ENCODE data around the gene KBTBD2.

The KBTBD2 gene

GRCh38 chr7:32891043-32891799 lies at the start of gene KBTBD2:
Gene KBTBD2, minus strand, starts transcription at chr7:32891760. Its CDS starts 12,156 bp downstream, at chr7:32879604.
- peaks cover 48% of the 10 kb centered on the region for H3K79me2 ChIP-seq (ENCODE audit: insufficient read depth, low read length)
- H3K27me3 ChIP-seq (ENCODE audit: low read length), result no peaks in the 10 kb centered on the region
- peak within 1 kb of the TSS; percentile 84 for H3K9ac ChIP-seq (ENCODE audit: low read length)
- H3K27ac ChIP-seq (ENCODE audit: low read depth, low read length), result peak within 1 kb of the TSS; percentile 91
- H4K20me1 ChIP-seq (ENCODE audit: low read depth, low read length), result peaks cover 21% of the 10 kb centered on the region
- H3K9me2 ChIP-seq (replicated peaks; ENCODE audit: insufficient read depth, low read length), result no peaks in the 10 kb centered on the region
- no peaks in the 10 kb centered on the region for H3K9me3 ChIP-seq (ENCODE audit: insufficient read depth, low read length)
- peak within 1 kb of the TSS; percentile 69 for H2AFZ ChIP-seq (ENCODE audit: low read depth, low read length, severe bottlenecking)
- TF ChIP-seq CTCF (IDR thresholded peaks at IDR 0.05; ENCODE audit: insufficient read depth, low read length, poor library complexity, severe bottlenecking) (no peak), EZH2phosphoT487 (conservative IDR thresholded peaks at IDR 0.05; ENCODE audit: low read length) (no peak)
- H3F3A ChIP-seq (ENCODE audit: insufficient read depth), result peaks cover 19% of the 10 kb centered on the region
- peak within 1 kb of the TSS; percentile 81 for H3K4me2 ChIP-seq (ENCODE audit: low read depth, low read length, poor library complexity, severe bottlenecking)
- H3K4me3 ChIP-seq (ENCODE audit: insufficient read depth, low read length, poor library complexity, severe bottlenecking), result peak within 1 kb of the TSS; percentile 80
- 0 out of 2 replicates have a peak, but pooled peaks cover 4% of the 10 kb centered on the region for H3K36me3 ChIP-seq (ENCODE audit: low read length)

DNA sequence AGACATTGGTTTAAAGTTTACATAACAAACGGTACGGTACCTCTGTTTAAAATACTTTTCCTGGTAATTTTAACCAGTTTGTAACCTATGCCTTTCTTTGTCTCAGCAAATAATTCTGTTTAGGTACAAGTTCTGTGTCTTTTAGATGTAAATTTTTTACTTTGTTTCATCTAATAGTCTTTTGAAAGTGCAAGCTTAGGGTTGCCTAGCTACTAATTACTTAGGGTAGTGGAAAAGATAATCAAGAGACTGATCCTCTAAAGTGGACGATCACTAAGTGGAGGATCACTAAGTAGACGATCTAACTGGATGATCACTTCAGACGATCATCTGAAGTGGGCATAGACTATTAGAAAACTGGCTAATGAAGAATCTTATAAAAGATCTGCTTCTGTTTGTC lies 49.6 kb upstream of the KBTBD2 start:
- Histone ChIP-seq H3F3A (ENCODE audit: insufficient read depth) (no peaks in the 10 kb centered on the region), H3K9me3 (ENCODE audit: insufficient read depth, low read length) (peaks cover 2% of the 10 kb centered on the region; the same call in 1 of the 2 replicates), H3K9me2 (replicated peaks; ENCODE audit: insufficient read depth, low read length) (no peaks in the 10 kb centered on the region), H3K9ac (ENCODE audit: low read length) (no peak overlapping the region), H3K27me3 (ENCODE audit: low read length) (no peaks in the 10 kb centered on the region), H3K4me3 (ENCODE audit: insufficient read depth, low read length, poor library complexity, severe bottlenecking) (no peak overlapping the region), H2AFZ (ENCODE audit: low read depth, low read length, severe bottlenecking) (no peak overlapping the region), H4K20me1 (ENCODE audit: low read depth, low read length) (no peaks in the 10 kb centered on the region), H3K79me2 (ENCODE audit: insufficient read depth, low read length) (no peaks in the 10 kb centered on the region), H3K36me3 (ENCODE audit: low read length) (no peaks in the 10 kb centered on the region), H3K27ac (ENCODE audit: low read depth, low read length) (no peak overlapping the region), H3K4me2 (ENCODE audit: low read depth, low read length, poor library complexity, severe bottlenecking) (no peak overlapping the region)
- no peak for TF ChIP-seq CTCF (IDR thresholded peaks at IDR 0.05; ENCODE audit: insufficient read depth, low read length, poor library complexity, severe bottlenecking)
- no peak for TF ChIP-seq EZH2phosphoT487 (conservative IDR thresholded peaks at IDR 0.05; ENCODE audit: low read length)

GRCh38 chr7:32937344-32938174 lies 46.0 kb upstream of the KBTBD2 start:
- Histone ChIP-seq H3K27ac (ENCODE audit: low read depth, low read length) (no peak overlapping the region), H3K27me3 (ENCODE audit: low read length) (no peaks in the 10 kb centered on the region), H3K4me3 (ENCODE audit: insufficient read depth, low read length, poor library complexity, severe bottlenecking) (no peak overlapping the region), H4K20me1 (ENCODE audit: low read depth, low read length) (no peaks in the 10 kb centered on the region), H3K9me2 (replicated peaks; ENCODE audit: insufficient read depth, low read length) (no peaks in the 10 kb centered on the region), H3K79me2 (ENCODE audit: insufficient read depth, low read length) (no peaks in the 10 kb centered on the region), H3K9ac (ENCODE audit: low read length) (no peak overlapping the region), H3K9me3 (ENCODE audit: insufficient read depth, low read length) (no peaks in the 10 kb centered on the region), H3K4me2 (ENCODE audit: low read depth, low read length, poor library complexity, severe bottlenecking) (no peak overlapping the region), H2AFZ (ENCODE audit: low read depth, low read length, severe bottlenecking) (no peak overlapping the region), H3F3A (ENCODE audit: insufficient read depth) (no peaks in the 10 kb centered on the region), H3K36me3 (ENCODE audit: low read length) (no peaks in the 10 kb centered on the region)
- no peak for TF ChIP-seq EZH2phosphoT487 (conservative IDR thresholded peaks at IDR 0.05; ENCODE audit: low read length)
- TF ChIP-seq CTCF (IDR thresholded peaks at IDR 0.05; ENCODE audit: insufficient read depth, low read length, poor library complexity, severe bottlenecking), result no peak

Data from SU-DHL-6 (cell line).